SK-N-SH treated with all-trans-retinoic acid at 6 μM for 48 hours (cell line): Measurements from ENCODE around the gene SMAD5.

Experiments
- ATAC-seq: fragments of 200-7000 bp; cut with Tn5 transposase; 3 replicates; pipeline ENCODE4 v1.9.1; 2020; ENCODE audit warnings: mild to moderate bottlenecking, moderate library complexity
- ARNTL ChIP-seq: fragments of 450-650 bp; formaldehyde crosslinking; IDR thresholded peaks from 2 replicates; pipeline ENCODE4 v1.5.0; 2020; ENCODE audit warnings: low read depth, mild to moderate bottlenecking, moderate library complexity, borderline replicate concordance
- CREB5 ChIP-seq: fragments of 250-450 bp; sonication (Bioruptor Pico); IDR thresholded peaks from 2 replicates; pipeline ENCODE4 v1.5.1; 2020; ENCODE audit warnings: low read depth, mild to moderate bottlenecking, moderate library complexity
- CSDC2 ChIP-seq: fragments of 250-450 bp; sonication (Bioruptor Pico); IDR thresholded peaks from 2 replicates; pipeline ENCODE4 v1.5.0; 2020; ENCODE audit warnings: mild to moderate bottlenecking, moderate library complexity
- CSRNP3 ChIP-seq: fragments of 250-450 bp; sonication (Bioruptor Pico); IDR thresholded peaks from 2 replicates; pipeline ENCODE4 v1.5.1; 2021; ENCODE audit warnings: mild to moderate bottlenecking, moderate library complexity
- ESRRG ChIP-seq: fragments of 250-450 bp; sonication (Bioruptor Pico); IDR thresholded peaks from 2 replicates; pipeline ENCODE4 v1.6.1; 2021; ENCODE audit warnings: mild to moderate bottlenecking
- GLIS3 ChIP-seq: fragments of 250-450 bp; sonication (Bioruptor Pico); IDR thresholded peaks from 2 replicates; pipeline ENCODE4 v1.5.0; 2020; ENCODE audit warnings: mild to moderate bottlenecking, moderate library complexity
- ISL1 ChIP-seq: fragments of 250-450 bp; sonication (Bioruptor Pico); IDR thresholded peaks from 2 replicates; pipeline ENCODE4 v2.1.2; 2022; ENCODE audit warnings: mild to moderate bottlenecking, moderate library complexity
- OSR1 ChIP-seq: fragments of 250-450 bp; sonication (Bioruptor Pico); IDR thresholded peaks from 2 replicates; pipeline ENCODE4 v1.8.0; 2022; ENCODE audit warnings: moderate library complexity, mild to moderate bottlenecking, inconsistent platforms
- PATZ1 ChIP-seq: fragments of 250-450 bp; sonication (Bioruptor Pico); IDR thresholded peaks from 2 replicates; pipeline ENCODE4 v1.8.0; 2020; ENCODE audit warnings: mild to moderate bottlenecking, moderate library complexity, borderline replicate concordance
- PPARA ChIP-seq: fragments of 250-450 bp; sonication (Bioruptor Pico); IDR thresholded peaks from 2 replicates; pipeline ENCODE4 v1.5.0; 2020; ENCODE audit warnings: mild to moderate bottlenecking, borderline replicate concordance
- RARB ChIP-seq: fragments of 250-450 bp; sonication (Bioruptor Pico); IDR thresholded peaks from 2 replicates; pipeline ENCODE4 v1.8.0; 2021; ENCODE audit warnings: mild to moderate bottlenecking, moderate library complexity
- SNAI2 ChIP-seq: fragments of 250-450 bp; sonication (Bioruptor Pico); IDR thresholded peaks from 2 replicates; pipeline ENCODE4 v1.5.0; 2020; ENCODE audit warnings: mild to moderate bottlenecking, moderate library complexity
- TCF4 ChIP-seq: fragments of 250-450 bp; sonication (Bioruptor Pico); IDR thresholded peaks from 2 replicates; pipeline ENCODE4 v1.8.0; 2021; ENCODE audit warnings: mild to moderate bottlenecking, moderate library complexity, borderline replicate concordance
- TOX ChIP-seq: fragments of 250-450 bp; sonication (Bioruptor Pico); IDR thresholded peaks from 2 replicates; pipeline ENCODE4 v1.8.0; 2021; ENCODE audit warnings: mild to moderate bottlenecking, moderate library complexity, borderline replicate concordance
- TSHZ2 ChIP-seq: fragments of 250-450 bp; sonication (Bioruptor Pico); IDR thresholded peaks from 2 replicates; pipeline ENCODE4 v1.5.0; 2020; ENCODE audit warnings: mild to moderate bottlenecking, moderate library complexity
- ZC3H10 ChIP-seq: fragments of 250-450 bp; sonication (Bioruptor Pico); IDR thresholded peaks from 2 replicates; pipeline ENCODE4 v1.5.1; 2021; ENCODE audit warnings: mild to moderate bottlenecking, moderate library complexity
- ZFP3 ChIP-seq: fragments of 250-450 bp; sonication (Bioruptor Pico); IDR thresholded peaks from 2 replicates; pipeline ENCODE4 v1.5.0; 2020; ENCODE audit warnings: mild to moderate bottlenecking, moderate library complexity
- ZNF565 ChIP-seq: fragments of 450-650 bp; formaldehyde crosslinking; conservative IDR thresholded peaks from 2 replicates; pipeline ENCODE4 v1.5.0; 2020; ENCODE audit warnings: low read depth, mild to moderate bottlenecking, moderate library complexity
- ZNF70 ChIP-seq: fragments of 450-650 bp; formaldehyde crosslinking; IDR thresholded peaks from 2 replicates; pipeline ENCODE4 v1.5.0; 2020; ENCODE audit warnings: mild to moderate bottlenecking, moderate library complexity
- ZNF8 ChIP-seq: fragments of 450-650 bp; formaldehyde crosslinking; IDR thresholded peaks from 2 replicates; pipeline ENCODE4 v1.5.0; 2020; ENCODE audit warnings: mild to moderate bottlenecking, moderate library complexity

SMAD5 gene

GRCh38 chr5:136208916-136209315 is 76.3 kb downstream of the SMAD5 start:
- TF ChIP-seq ZFP3 (CRISPR knock-in tag) = no peak
- TF ChIP-seq PPARA (CRISPR knock-in tag) = no peak
- no peak for TF ChIP-seq RARB (CRISPR knock-in tag)

DNA sequence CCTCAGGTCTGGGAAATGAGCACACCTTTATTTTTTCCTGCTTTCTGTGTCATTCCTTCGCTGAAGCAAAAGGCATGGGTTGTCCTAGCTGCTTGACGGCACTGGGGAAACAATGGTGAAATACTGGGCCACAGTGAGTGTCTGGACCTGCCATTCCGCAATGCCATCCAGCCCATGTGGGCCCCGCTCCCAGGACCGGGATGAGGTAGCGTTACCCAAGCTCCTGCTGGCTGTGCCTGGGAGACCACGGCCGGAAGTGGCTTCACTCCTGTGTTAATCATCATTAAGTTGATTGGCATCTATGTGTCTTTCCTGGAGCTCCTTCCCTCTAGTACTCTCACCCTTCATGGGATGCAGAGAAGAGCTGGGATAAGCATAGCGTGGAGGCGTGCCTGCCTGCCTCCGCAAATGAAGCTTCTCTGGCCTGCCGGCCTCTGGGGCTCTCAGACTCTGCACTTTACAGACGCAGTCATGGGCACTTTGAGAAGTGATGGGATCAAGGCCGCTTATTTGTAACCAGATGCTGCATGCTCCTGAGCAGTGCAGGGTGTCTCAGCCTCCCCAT is 76.8 kb downstream of the SMAD5 start:
- no peak for ATAC-seq
- TF ChIP-seq TCF4 (CRISPR knock-in tag) = no peak
- TF ChIP-seq CSRNP3 (CRISPR knock-in tag) = no peak
- no peak for TF ChIP-seq GLIS3 (CRISPR knock-in tag)
- no peak for TF ChIP-seq ZFP3 (CRISPR knock-in tag)
- TF ChIP-seq ARNTL (CRISPR knock-in tag) = no peak
- TF ChIP-seq ZNF70 = no peak
- TF ChIP-seq SNAI2 = no peak
- TF ChIP-seq ISL1 = no peak
- TF ChIP-seq TSHZ2 (CRISPR knock-in tag) = no peak
- no peak for TF ChIP-seq CSDC2
- no peak for TF ChIP-seq ZNF565 (CRISPR knock-in tag)
- no peak for TF ChIP-seq PPARA (CRISPR knock-in tag)
- TF ChIP-seq PATZ1 = no peak
- TF ChIP-seq ZNF8 = no peak

More at GRCh38 chr5:136208916-136209315, 76.3 kb downstream of the SMAD5 start:
- no peak for ATAC-seq

DNA sequence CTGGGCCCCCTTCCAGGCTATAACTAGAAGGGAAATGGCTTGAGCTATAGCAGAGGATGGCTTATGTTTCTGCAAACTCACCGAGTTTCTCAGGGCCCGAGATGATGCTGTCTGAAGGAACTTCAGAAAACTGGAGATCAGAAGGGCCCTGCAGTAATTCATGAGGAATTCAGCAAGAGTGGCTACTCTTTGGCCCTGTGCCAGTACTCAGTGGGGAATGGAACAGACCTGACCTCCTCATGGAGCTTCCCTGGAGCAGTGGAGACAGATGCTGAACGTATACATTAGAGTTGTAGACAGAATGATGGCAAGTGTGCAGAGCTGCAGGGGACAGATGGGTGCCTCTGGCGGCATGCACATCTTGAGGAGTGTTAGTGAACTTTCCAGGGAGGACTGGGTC is 77.6 kb downstream of the SMAD5 start:
- TF ChIP-seq ARNTL (CRISPR knock-in tag) = no peak
- no peak for TF ChIP-seq ZNF565 (CRISPR knock-in tag)
- no peak for TF ChIP-seq PPARA (CRISPR knock-in tag)
- no peak for TF ChIP-seq TSHZ2 (CRISPR knock-in tag)
- TF ChIP-seq ZC3H10 (CRISPR knock-in tag) = no peak
- TF ChIP-seq CSRNP3 (CRISPR knock-in tag) = no peak
- no peak for TF ChIP-seq TCF4 (CRISPR knock-in tag)
- TF ChIP-seq ISL1 = no peak
- no peak for TF ChIP-seq ZNF8
- no peak for TF ChIP-seq PATZ1
- TF ChIP-seq ESRRG (CRISPR knock-in tag) = no peak
- no peak for TF ChIP-seq CREB5 (CRISPR knock-in tag)
- no peak for TF ChIP-seq RARB (CRISPR knock-in tag)
- no peak for TF ChIP-seq TOX
- no peak for TF ChIP-seq OSR1
- ATAC-seq = no peak
